GM12873 (cell line): ENCODE data around the gene REN.

Experiments used
- TF ChIP-seq, protein P1 (sequence below): IDR thresholded peaks from 2 replicates; pipeline ENCODE4 v1.5.1; 2012; ENCODE audit warnings: low read depth, mild to moderate bottlenecking, moderate library complexity, low read length, control low read depth; ENCODE audit not compliant: insufficient read depth; ENCODE audit errors: missing control alignments

Gene REN

DNA sequence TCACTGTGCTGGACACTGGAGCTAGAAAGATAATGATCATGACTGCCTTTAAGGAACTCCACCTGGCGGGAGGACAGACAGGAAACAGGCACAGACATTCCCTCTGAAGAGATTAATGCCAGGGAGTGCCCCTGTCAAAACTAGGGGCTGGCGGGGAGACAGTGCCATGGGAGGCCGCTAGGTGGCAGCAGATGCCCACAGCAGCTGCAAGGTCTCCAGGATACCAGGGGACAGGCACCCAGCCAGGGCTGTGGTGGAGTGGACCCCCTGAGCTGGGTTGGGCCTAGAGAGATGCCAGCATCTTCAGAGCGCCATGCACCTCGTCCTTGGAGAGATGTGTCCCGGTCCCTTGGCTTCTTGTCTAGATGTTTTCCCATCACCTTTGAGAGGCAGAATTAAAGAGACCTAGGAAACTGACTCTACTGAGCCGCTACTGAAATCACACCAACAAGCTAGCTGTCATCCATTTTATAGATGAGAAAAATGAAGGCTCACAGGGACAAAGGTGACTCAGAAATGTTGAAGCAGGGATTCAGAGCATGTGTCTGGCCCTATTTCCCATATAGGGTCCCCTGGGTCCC lies 3.6 kb downstream of the REN start:
- TF ChIP-seq, protein P1, sequence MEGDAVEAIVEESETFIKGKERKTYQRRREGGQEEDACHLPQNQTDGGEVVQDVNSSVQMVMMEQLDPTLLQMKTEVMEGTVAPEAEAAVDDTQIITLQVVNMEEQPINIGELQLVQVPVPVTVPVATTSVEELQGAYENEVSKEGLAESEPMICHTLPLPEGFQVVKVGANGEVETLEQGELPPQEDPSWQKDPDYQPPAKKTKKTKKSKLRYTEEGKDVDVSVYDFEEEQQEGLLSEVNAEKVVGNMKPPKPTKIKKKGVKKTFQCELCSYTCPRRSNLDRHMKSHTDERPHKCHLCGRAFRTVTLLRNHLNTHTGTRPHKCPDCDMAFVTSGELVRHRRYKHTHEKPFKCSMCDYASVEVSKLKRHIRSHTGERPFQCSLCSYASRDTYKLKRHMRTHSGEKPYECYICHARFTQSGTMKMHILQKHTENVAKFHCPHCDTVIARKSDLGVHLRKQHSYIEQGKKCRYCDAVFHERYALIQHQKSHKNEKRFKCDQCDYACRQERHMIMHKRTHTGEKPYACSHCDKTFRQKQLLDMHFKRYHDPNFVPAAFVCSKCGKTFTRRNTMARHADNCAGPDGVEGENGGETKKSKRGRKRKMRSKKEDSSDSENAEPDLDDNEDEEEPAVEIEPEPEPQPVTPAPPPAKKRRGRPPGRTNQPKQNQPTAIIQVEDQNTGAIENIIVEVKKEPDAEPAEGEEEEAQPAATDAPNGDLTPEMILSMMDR = peak; percentile 99

DNA sequence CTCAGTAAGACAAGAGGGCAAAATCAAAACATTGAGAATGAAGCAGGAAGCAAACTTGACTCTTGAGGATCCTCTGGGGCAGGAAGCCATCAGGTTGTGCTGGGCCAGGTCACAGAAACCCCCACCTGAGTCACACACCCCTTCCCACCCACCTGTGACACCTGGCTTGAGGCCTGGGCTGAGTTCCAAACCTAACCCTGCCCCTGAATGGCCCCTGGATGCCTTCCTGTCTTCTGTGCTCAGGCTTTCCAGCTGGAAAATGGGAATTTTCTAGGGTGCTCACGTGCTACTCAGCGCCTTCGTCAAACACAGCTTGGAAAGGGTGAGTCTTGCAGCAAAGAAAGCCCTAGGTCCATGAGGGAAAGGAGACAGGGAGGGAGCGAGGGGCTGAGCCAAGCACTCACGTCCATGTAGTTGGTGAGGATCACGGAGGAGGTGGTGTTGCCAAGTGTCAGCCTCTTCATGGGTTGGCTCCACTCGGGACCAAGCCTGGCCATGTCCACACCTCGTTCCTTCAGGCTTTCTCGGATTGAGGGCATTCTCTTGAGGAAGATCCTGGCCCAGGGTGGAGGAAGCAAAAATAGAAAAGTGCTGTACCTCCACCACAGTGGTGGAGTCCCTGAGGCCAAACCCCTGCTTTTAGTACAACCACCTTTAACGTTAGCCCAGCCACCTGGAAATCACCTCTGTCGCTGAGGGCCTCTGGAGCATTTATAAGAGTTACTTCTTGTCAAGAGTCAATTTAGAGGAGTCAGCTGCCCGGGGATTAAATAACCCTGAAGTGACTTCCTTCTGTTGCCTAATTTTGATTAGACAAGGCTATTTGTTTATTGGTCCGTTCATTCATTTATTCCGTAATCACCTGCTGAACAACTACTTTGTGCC lies 4.3 kb downstream of the REN start:
- TF ChIP-seq, protein P1 = no peak

DNA sequence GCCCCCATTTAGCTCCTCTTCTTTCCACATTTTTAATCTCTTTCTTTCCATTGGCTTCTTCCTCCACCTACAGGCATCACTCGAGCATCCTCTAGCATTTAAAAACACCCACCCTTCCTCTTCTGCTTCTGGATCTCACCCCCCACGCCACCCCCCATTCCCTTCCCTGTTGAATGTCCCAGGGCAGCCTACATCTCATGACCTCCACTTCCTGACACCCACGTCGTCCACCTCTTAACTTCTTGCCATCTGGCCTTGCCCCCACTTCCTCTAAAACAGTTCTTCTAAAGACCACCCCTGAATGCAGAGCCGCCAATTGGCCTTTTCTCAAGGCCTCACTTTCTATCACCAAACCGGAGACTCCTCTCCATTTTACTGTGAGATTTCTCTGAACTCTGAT lies 8.2 kb downstream of the REN start:
- TF ChIP-seq, protein P1 = no peak

DNA sequence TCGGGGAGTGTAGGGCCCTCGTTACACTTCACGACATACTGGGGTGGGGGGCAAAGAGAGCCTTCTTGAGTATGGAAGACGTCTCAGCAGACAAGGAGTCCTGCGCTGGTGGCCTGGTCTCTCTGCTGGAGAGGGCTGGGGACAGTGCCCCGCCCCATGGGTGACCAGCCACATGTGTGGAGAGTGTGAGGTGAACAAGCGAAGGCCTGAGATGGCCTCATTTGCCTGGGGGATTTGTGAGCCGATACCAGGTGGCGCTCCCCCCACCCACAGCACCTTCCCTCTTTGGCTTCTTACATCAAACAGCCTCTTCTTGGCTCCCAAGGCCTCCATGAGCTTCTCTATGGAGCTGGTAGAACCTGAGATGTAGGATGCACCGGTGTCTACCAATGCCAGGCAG lies 10.3 kb downstream of the REN start:
- TF ChIP-seq, protein P1 = no peak

DNA sequence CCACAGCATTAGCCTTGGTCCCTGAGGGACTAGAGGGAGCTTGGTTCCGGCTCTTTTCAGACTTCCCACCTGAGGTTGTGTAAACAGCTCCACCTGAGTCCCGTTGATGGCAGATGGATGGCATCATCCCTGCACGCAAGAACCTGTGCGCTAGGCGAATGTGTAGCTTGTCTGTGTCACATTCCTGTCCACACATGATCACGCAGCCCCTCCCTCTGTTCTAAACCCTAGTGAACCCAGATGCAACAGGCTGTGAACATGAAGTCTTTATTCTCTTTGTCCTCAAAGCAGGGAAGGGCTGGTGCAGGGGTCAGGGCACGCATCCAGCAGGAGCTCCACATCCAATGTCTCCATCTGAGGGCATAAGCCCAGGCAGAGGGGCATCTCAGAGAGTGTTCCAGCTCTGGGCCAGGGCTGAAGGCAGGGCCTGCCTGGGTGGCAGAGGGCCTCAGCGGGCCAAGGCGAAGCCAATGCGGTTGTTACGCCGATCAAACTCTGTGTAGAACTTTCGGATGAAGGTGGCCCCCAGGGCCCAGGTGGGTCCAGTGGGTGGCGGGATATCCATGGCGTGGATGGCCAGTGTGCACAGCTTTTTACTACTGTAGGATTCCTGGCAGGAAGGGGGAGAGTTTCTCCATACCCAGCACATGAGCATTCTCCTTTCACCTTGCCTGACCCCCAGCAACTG lies 11.4 kb downstream of the REN start:
- TF ChIP-seq, protein P1 = no peak

- TF ChIP-seq, protein P1 = no peak
These were observed 12.5 kb downstream of the REN start for GRCh38 chr1:204153667-204154066.
